ENCODE data around the gene CRYBG2.

CRYBG2 gene

DNA sequence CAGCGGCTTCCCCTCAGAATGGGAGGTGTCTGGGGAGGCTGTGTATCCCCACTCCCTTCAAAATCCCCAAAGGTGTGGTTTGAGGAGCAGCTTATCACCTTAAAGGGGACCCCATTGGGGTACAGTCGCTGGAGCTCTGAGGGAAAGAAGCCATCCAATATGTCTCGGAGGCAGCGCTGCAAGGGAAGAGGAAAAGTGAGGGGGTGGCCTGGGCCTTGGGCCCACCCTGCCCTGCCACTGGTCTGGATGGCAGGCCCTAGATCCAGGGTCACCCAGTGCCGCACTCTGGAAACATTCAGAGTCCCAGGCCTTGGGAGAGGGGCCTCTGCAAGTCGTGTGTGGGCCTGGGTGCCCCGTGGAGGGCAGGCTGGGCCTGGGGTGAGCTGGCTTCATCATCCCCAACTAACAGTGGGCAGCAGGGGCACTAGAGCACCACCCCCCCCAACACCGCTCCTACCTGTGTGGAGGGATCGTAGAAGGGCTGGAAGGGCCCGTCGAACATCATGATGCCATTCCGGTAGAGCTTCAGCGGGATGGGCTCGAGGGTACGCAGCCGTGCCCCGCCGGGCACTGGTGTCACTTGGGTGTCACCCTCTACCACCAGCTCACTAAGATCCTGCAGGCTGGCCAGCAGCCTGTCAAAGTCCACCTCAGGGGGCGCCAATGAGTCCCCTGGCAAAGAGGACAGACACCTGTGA is 68.4 kb downstream of the CRYBG2 start:
- TF ChIP-seq, protein P1, sequence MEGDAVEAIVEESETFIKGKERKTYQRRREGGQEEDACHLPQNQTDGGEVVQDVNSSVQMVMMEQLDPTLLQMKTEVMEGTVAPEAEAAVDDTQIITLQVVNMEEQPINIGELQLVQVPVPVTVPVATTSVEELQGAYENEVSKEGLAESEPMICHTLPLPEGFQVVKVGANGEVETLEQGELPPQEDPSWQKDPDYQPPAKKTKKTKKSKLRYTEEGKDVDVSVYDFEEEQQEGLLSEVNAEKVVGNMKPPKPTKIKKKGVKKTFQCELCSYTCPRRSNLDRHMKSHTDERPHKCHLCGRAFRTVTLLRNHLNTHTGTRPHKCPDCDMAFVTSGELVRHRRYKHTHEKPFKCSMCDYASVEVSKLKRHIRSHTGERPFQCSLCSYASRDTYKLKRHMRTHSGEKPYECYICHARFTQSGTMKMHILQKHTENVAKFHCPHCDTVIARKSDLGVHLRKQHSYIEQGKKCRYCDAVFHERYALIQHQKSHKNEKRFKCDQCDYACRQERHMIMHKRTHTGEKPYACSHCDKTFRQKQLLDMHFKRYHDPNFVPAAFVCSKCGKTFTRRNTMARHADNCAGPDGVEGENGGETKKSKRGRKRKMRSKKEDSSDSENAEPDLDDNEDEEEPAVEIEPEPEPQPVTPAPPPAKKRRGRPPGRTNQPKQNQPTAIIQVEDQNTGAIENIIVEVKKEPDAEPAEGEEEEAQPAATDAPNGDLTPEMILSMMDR (IDR thresholded peaks at IDR 0.05; ENCODE audit: low read depth, low read length) = peak; percentile 28; the same call in 1 of the 2 replicates
- no peak overlapping the region for H3K4me3 ChIP-seq (ENCODE audit: low read depth, low read length)

DNA sequence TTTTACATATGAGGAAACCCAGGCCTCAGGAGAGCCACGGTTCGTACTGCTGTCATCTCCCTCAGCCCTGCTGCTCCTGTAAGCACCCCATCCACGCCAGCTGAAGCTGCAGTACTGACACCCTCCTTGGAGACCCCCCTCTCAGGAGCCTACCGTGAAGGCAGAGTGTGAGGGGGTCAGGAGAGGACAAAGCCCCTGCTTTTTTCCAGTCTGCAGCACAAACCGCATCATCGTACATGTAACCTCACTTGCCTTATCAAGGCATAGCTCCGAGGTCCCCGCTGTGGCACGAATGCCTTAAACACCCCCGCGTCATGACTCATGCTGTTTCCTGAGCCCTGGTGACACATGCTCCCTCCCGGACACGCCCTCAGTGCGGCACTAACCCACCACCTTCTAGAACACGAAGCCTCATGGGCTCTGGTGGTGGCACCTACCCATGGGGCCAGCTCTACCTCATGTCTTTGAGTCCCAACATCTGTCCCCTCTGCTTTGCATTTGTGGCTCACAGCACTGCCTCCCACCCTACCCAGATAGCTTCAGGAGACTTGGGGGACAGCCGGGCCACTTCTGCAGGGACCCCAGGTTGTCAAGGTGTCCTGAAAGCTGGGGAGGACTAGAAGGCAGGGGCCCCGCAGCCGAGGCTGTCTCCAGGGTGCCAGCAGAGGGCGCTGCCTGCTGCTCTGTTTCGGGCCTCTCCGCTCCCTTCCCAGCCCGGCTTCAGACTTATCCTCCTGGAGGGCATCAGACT is 69.2 kb downstream of the CRYBG2 start:
- H3K4me3 ChIP-seq (ENCODE audit: low read depth, low read length) = no peak overlapping the region
- TF ChIP-seq, protein P1 (IDR thresholded peaks at IDR 0.05; ENCODE audit: low read depth, low read length) = peak; percentile 37

GRCh38 chr1:26283871-26284596 is 69.9 kb downstream of the CRYBG2 start:
- TF ChIP-seq, protein P1 (IDR thresholded peaks at IDR 0.05; ENCODE audit: low read depth, low read length) = no peak
- H3K4me3 ChIP-seq (ENCODE audit: low read depth, low read length) = no peak overlapping the region

DNA sequence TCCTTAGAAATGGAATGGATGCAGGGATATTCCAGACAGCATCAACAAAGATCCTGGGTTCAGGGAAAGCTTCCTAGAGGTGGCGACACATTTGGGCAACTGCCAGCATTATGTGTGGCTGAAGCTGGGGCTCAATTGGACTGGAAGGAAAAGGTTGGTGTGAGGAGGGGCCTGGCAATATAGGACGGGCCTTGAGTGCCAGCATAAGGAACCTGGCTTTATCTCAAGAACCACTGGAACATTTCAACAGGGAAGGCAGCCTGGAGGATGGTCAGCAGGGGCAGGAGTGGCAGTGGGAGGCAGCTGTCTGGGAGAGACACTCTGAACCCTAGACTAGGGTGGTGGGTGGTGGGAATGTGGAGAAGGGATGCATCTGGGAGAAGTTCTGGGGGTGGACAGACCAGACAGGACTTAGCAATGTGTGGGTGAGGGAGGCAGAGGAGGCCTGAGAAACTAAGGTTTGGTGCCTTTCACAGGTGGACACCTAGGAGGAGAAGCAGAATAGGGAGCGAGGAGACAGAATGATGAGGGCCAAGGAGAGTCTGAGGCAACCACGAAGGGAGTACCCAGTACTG is 70.6 kb downstream of the CRYBG2 start:
- TF ChIP-seq, protein P1 (IDR thresholded peaks at IDR 0.05; ENCODE audit: low read depth, low read length) = no peak

GRCh38 chr1:26282401-26282918 is 71.5 kb downstream of the CRYBG2 start:
- no peak overlapping the region; the same call in 1 of the 2 replicates for H3K4me3 ChIP-seq (ENCODE audit: low read depth, low read length)
- TF ChIP-seq, protein P1 (IDR thresholded peaks at IDR 0.05; ENCODE audit: low read depth, low read length) = no peak

More for the DNA sequence above, 70.6 kb downstream of the CRYBG2 start:
- no peak overlapping the region for H3K4me3 ChIP-seq (ENCODE audit: low read depth, low read length)

DNA sequence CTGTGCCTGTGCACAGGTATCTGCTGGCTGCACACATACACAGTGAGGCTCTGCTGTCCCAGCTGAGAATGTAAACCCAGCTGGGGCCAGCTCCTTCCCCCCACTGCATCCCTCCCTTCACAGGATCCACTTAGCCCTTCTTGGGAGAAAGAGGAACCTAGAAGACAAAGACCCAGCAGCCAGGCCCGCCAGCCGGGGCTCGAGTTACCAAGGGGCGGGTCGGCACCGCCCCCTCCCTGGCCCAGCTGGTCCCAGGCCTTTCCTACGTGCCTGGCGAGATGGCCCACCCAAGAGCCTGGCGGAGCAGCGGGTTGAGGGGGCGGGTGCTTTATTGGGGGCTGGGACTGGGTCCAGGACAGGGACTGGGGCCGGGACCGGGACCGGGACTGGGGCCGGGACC is 72.0 kb downstream of the CRYBG2 start:
- peak overlapping the region; percentile 92 for H3K4me3 ChIP-seq (ENCODE audit: low read depth, low read length)
- TF ChIP-seq, protein P1 (IDR thresholded peaks at IDR 0.05; ENCODE audit: low read depth, low read length) = no peak

Data from WI38 (cell line).